SK-N-SH (cell line): ENCODE data around the gene MADD.

Experiments used
- CTCF ChIP-seq: fragments of 200-600 bp; sonication (generic); IDR thresholded peaks from 2 replicates; pipeline ENCODE4 v1.6.1; 2017; ENCODE audit warnings: antibody characterized with exemption, mild to moderate bottlenecking, moderate library complexity
- EZH2phosphoT487 ChIP-seq: fragments of 200-600 bp; sonication (generic); IDR thresholded peaks from 2 replicates; pipeline ENCODE4 v1.6.1; 2017; ENCODE audit warnings: low read depth, mixed run types, mild to moderate bottlenecking, antibody characterized with exemption, moderate library complexity, borderline replicate concordance
- FOXJ3 ChIP-seq: sonication (generic); formaldehyde crosslinking; IDR thresholded peaks from 2 replicates; pipeline ENCODE4 v1.5.1; 2020; ENCODE audit warnings: mild to moderate bottlenecking, missing genetic modification reagents
- GABPA ChIP-seq: IDR thresholded peaks from 2 replicates; pipeline ENCODE4 v1.4.0; 2012; ENCODE audit warnings: low read depth, mild to moderate bottlenecking
- POLR2AphosphoS5 ChIP-seq: IDR thresholded peaks from 2 replicates; pipeline ENCODE4 v1.6.1; 2012; ENCODE audit warnings: low read depth, low read length
- RCOR1 ChIP-seq: fragments of 150-350 bp; IDR thresholded peaks from 2 replicates; pipeline ENCODE4 v1.6.1; 2017; ENCODE audit warnings: antibody characterized with exemption, low read length
- REST ChIP-seq: IDR thresholded peaks from 2 replicates; pipeline ENCODE4 v1.6.1; 2012; ENCODE audit warnings: mild to moderate bottlenecking, low read depth, low read length, moderate library complexity
- TCF12 ChIP-seq: IDR thresholded peaks from 2 replicates; pipeline ENCODE4 v1.4.0; 2012

GRCh38 chr11:47350315-47350714 is 80.4 kb downstream of the MADD start:
- TF ChIP-seq CTCF (no peak), EZH2phosphoT487 (no peak), GABPA (no peak), TCF12 (no peak), REST (no peak), POLR2AphosphoS5 (no peak), RCOR1 (no peak), FOXJ3 (CRISPR knock-in tag) (no peak)
